DND-41 (cell line): ENCODE results near the gene DNAH3.

Experiments
- CTCF ChIP-seq: IDR thresholded peaks from 2 replicates; pipeline ENCODE4 v1.5.1; 2012; ENCODE audit warnings: borderline replicate concordance, low read length, moderate library complexity, mild to moderate bottlenecking; ENCODE audit not compliant: poor library complexity, severe bottlenecking; ENCODE audit errors: extremely low read depth
- EZH2 ChIP-seq: IDR thresholded peaks from 3 replicates; pipeline ENCODE4 v1.6.1; 2012; ENCODE audit warnings: borderline replicate concordance, low read depth, mild to moderate bottlenecking, moderate library complexity, low read length, inconsistent platforms; ENCODE audit not compliant: severe bottlenecking

- TF ChIP-seq CTCF (no peak), EZH2 (no peak)
These were observed 239.3 kb downstream of the DNAH3 start for GRCh38 chr16:20911361-20911760.
